ENCODE measurements around the gene MFSD1.

Gene MFSD1

DNA sequence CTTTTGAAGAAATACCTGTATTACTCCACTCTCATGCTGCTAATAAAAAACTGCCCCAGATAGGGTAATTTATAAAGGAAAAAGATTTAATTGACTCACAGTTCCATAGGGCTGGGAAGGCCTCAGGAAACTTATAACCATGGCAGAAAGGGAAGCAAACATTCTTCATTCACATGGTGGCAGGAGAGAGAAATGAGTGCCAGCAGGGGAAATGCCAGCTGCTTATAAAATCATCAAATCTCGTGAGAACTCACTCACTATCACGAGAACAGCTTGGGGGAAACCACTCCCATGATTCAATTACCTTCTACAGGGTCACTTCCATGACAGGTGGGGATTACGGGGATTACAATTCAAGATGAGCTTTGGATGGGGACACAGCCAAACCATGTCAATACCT, 18.7 kb downstream of the MFSD1 start:
- no peak for DNase-seq

DNA sequence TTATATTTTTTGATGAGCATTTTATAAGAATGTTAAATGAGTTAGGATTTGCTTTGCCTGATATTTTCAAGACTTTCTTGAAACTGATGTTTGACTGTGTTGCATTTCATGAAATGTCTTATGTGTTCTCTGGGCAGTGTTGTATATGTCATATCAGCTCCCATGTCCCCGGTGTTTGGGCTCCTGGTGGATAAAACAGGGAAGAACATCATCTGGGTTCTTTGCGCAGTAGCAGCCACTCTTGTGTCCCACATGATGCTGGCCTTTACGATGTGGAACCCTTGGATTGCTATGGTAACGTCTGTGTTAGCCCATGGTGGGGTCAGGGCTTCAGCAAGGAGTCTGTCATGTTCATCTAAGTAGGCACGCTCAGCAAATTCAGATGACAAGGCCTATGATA, 20.0 kb downstream of the MFSD1 start:
- no peak for DNase-seq

DNA sequence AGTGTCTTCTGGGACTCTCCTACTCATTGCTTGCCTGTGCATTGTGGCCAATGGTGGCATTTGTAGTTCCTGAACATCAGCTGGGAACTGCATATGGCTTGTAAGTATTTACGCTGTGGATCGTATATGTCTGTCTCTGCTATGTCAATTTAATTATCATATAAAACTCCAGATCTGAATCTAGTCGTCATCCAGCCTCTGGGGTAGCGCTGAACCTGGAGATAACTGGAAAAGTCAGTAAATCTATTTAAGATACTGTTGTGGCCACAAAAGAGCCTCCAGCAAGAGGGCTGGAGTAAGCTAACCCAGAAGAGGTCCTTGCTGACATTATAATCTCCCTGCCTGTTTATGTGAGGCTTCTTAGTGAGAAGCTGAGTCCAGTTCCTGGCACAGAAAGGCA, 21.6 kb downstream of the MFSD1 start:
- DNase-seq: no peak

DNA sequence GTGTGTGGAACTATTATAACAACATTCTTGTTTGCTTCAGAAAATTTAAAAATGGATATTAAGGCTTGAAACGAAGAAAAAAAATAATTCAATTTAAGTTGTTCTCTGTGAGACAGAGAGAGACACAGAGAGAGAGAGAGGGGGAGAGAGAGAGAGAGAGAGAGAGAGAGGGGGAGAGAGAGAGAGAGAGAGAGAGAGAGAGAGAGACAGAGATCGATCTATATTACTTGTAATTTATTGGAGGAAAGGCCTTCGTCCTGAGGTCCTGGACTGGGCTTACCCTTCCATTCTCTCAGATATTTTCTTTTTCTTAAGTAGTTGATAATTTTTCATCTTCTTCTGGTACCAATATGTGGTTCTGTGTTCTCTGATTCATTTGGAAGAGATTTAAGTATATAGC, 25.9 kb downstream of the MFSD1 start:
- DNase-seq: no peak

DNA sequence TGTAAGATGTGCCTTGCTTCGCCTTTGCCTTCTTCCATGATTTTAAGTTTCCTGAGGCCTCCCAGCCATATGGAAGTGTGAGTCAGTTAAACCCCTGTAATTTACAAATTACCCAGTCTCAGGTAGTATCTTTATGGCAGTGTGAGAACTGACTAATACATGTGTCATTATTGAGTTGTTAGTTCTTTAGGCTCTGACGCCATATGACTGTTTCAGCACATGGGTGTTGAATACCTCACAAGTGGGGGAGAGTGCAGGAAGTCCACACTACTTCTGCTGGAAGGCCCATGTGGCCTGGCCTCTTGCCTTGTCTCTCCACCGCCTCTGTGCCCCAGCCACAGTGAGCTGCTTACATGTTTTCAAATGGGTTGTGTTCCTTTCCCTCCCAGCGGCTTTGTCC, 28.5 kb downstream of the MFSD1 start:
- no peak for DNase-seq

DNA sequence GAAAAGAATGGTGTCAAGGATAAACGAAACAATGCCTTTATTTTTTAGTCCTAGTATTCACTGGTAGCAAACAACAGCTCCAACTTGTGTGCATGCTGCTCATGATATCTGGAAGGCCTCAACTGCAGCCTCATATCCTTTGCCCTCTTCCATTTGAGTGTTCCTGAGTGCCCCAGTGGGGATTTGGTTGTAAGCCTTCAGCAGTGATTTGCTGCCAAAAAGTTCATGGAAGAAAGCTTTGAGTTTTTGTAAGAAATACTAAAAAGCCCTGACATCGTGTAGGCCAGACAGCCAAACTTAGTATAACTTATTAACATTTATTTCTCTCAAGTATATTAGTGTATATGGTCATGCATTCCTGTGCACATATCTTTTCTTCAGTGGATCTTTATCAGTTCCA, 30.0 kb downstream of the MFSD1 start:
- no peak for DNase-seq

DNA sequence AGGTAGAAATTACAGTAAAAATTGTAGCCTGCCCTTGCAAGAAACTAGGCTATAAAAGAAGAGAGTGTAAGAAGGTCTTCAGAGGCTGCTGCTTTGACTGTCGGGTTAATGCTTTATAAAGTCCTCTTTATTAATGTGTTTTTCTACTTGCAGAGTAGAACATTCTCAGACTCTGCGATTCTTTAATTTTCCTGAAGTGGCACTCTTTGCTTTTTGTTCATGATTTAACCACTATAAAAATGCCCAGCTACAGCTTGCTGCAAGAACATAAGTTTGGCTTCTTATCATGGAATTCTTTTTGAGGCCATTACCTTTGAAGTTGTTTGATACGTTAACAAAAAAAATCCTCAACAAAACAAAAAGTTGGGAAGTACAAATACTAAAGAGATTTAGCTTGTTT, 33.8 kb downstream of the MFSD1 start:
- no peak for DNase-seq

DNA sequence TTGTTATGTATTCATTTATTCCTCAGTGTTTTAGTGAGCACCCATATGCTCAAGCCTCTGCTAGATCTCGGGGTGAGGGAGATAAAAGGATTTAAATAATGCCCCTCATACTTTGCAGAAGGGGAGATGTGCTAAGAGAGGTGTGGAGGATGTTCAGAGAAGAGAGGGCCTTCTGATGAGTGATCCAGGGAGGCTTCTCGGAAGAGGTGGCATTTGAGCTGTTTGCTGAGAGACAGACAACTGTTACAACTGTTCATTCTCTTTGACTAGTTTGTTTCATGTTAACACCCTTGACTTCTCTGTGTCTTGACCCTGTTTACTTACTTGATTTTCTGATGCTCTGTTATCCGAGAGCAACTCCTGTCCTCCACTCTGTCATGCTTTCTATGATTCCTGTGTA, 34.5 kb downstream of the MFSD1 start:
- no peak for DNase-seq

DNA sequence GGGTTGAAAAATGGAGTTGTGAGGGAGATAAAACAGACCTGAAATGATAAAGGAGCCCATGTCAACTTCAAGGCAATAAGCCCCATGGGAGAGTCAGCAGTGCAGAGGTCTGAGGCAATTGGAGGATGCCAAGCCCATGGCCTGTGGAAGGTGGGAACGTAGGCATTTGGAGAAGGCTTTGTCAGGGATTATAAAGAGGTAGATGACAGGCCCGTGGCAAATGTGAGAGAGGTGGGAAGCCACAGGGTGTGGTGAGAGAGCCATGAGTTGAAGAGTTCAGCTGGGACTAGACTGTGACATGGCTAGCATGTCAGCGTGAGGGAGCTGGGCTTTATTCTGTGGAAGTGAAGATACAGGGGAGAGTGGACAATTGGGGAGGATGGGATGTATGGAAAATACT, 35.4 kb downstream of the MFSD1 start:
- DNase-seq: no peak

DNA sequence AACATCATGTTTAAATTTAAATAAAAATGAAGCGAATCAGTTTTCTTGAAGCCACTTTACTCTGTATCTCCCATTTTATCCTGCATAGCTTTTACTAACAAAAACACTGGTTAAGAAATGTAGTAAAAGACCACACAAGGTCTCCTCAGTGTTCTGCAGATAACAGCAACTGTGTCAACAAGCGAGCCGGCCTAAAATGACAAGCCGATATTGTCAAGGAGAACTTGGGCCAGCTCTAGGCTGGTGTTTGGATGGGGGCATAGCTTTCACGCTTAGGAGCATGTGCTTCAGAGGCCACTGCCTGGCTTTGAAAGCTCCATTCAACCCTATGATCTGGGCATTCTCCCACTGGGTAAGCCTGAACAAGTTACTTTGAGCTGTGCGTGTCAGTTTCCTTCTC, 38.1 kb downstream of the MFSD1 start:
- no peak for DNase-seq

DNA sequence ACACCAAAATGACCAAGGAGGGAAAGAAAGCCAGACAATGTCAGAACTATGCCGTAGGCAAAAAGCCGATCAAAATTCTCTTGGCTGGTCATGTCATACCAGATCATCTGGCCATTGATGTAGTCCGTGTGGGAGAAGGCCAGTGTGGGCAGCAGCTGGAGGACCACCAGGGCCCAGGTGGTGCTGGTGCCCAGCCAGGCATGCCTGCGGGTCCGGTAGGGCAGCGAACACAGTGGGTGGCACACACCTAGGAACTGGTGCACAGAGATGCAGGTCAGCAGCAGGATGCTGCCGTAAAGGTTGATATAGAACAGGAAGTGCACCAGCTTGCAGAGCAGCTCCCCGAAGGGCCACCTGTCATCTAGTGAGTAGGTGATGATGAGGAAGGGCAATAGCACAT, 39.5 kb downstream of the MFSD1 start:
- no peak for DNase-seq

DNA sequence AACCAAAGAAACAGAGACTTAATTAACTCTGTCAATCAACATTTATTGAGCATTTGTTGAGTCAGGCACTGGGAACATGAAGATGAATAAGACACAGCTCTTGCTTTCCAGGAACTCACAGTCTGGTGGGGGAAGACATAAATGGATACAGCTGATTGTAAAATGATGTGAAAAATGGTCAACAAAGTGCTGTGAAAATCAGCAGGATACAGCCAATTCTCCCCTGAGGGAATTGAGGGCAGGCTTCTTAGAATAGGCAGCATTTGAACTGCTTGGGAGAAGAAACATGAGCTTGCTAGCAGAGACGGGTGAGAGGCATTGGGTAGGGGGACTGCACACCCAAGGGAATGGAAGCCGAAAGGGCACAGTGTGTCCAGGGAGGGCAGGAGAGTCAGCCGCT, 41.1 kb downstream of the MFSD1 start:
- DNase-seq: no peak

DNA sequence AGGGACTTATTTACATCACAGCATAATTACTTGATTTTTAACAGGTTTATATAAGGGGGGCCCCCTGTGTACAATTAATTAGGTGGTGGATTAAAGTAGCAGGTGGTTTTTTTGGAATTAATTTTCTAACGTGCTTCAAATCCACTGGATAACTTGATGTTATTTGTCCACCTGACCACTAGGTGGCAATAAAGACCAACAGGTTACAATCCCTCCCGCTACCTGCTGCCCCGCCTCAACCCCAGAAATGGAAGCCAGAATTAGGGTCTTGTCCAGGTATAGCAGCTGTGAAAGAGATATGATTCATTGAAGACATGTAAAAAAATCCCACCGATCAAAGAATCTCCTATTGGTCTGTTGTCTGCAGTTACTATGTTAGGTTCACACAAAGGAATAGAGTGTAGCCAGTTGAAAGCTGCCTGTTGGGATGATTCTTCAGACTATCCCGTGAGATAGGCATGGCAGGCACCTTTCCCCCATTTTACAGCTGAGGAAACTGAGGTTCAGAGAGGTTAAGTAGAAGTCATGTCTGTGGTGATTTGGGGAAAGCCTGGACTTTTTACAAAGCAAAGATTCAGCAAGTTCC, 44.0 kb downstream of the MFSD1 start:
- DNase-seq: peak; percentile 45 to 55

DNA sequence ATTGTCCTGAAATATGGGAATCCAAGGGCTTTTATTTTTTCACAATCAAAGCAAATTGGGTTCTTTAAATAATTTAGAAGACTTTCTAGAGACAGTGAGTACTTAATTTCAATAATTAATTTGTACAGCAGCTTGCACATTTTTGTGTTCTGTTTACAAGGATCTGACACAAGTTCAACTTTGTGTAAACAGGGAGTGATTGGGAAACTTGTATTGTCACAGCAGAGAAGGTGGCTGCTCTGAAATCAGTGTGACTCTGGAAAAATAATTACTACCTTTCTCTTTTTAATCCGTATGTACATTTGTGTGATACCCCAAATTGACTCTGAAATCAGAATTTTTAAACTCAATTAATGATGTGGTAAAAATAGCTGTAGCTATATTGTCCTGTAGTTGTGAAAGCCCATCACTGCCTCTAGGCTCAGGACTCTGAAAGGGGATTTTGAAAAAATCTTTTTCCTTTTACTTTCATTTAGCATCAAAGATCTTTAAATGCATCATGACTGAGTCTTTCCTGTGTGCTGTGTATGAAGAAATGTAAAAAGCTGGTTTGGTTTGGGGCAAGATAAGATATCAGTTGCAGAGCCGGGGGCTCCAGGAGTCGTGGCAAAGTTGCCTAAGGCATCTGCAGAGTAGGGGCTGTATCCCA, 45.1 kb downstream of the MFSD1 start:
- DNase-seq: no peak

DNA sequence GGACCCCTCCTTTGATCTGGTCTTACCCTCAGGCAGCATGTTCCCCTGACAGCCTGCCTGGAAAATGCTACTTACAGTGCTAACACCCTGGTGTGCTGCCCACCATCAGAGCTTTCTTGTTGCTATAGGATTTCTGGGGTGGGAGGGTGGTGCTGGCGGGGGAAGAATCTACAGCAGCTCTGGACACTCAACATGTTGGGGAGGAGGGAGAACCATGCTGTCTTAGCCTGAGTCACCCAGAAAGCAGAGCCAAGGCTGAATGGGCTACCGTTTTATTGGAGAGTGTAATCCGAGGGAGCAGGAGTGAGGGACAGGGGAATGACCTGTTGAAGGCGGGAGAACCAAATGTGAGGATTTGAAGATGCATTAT, 45.6 kb downstream of the MFSD1 start:
- no peak for DNase-seq

DNA sequence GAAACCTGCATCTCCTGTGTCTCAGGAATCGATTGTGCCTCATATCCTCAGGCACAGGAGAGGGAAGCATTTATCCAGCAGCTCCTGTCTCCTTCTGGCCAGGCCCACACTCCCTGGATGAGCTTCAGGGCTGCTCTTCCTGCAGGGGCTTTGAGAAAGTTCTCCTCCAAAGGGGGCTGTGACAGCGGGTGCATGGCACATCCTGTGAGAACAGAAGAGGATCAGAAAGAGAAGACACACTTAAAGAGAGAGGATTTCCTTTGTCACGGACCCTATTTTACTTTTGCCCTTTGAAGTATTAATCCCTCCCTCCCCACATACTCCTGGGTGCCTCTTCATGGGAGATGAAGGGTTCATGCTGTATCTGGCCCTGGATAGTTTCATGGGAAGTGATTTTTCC, 46.0 kb downstream of the MFSD1 start:
- DNase-seq: no peak

DNA sequence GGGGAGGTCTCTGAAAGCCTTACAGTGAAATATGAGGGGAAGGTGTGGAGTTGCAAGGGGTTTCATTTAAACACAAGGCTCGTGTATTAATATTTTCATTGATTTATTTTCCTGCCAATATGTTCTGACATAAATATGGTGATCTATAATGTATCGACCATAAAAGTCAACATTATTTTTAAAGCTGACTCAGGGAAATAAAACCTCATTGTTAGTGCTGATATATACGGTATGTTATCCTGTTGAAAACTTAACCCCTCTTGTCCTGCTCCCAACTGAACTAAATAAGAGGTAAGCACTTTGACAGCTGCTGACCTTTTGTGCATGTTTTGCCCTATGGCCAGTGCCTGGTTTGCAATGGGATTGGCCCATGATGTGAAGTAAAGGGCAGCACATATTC, 47.9 kb downstream of the MFSD1 start:
- no peak for DNase-seq

DNA sequence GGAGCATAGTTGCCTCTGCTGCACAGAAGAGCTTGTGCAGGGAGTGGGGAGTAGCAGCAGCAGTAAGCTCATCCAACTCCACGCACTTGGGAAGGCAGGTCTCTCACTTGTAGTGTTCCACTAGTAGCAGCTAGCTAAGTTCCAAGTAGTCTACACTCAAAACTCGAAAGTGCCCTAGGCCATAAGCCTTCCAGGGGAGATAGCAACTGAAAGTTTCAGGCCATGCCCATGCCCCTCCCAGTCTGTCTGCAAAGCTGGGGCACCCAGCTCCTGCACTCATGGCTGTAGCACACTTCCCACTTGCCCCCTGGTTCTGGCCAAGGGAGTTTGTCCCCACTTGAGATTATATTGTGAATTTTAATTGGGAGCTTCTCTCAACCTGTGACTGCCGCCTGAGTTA, 57.5 kb downstream of the MFSD1 start:
- no peak for DNase-seq

DNA sequence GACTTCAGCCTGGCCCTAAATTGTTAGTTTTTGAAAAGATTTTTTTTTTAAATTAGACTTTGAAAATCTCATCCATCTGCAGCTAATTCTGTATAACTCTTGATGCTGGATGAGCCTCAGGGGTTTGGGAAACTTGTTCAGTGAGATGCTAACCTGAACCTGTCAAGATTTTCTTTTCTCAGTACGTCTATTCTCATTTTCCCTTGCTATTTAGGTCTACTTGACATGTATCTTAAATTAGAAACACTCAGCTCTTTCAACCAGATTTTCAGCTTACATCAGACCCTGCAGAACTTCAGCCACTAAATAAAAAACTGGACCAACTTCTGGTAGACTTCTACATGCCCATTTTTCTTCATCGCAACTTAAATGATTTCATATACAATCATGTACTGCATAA, 61.4 kb downstream of the MFSD1 start:
- no peak for DNase-seq

DNA sequence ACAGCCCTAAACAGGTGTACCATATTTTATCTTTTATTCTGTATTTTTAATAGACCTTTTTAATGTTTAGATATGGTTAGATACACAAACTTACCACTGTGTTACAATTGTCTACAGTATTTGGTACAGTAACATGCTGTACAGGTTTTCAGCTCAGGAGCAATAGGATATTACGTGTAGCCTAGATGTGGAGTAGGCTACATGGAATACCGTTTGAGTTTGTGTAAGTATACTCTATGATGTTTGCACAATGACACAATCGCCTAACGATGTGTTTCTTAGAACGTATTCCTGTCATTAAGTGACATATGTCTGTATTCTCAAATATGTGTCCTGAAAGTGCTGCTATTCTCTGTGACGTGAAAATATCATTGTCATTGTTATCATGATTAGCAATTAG, 62.6 kb downstream of the MFSD1 start:
- no peak for DNase-seq

DNA sequence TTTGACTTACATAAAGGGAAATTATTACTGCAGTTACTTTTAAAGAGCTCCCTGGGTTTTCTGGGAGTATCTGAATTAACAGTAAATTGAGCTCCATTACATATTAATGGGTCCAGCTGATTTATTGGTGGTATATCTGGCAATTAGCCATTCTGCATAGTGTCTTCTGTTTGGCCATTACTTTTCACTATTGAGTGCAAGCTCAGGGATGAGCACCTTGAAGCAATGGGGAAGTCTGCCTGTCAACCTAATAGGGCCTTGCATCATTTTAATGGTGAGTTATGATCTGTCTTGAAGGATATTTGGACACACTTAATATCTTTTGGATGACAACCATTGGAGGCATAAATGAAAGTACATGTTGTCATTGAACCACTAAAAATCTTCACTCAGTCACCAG, 73.8 kb downstream of the MFSD1 start:
- no peak for DNase-seq
